ENCODE data around the gene ERBB4.

ERBB4 gene

DNA sequence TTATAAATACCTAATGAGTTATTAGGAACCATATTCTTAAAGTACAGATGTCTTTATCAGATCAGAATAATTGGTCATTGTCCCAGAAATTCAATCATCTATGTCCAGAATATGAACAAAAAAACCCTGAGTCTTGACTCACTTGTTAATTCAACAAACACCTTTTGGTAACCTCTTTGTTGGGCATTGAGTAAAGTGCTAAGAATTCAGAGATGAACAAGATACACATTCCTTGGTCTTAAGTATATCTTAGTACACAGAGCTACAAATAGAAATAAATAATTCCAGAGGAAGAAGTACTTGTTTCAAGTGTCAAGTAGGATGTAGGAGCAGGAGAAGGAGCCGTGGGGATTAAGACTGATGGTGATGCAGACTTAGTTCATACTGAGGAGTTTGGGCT is 1184.1 kb downstream of the ERBB4 start:
- H3K27ac ChIP-seq = no peak overlapping the region
- DNase-seq (ENCODE audit: low spot score) = no peak
- TF ChIP-seq, protein P1, sequence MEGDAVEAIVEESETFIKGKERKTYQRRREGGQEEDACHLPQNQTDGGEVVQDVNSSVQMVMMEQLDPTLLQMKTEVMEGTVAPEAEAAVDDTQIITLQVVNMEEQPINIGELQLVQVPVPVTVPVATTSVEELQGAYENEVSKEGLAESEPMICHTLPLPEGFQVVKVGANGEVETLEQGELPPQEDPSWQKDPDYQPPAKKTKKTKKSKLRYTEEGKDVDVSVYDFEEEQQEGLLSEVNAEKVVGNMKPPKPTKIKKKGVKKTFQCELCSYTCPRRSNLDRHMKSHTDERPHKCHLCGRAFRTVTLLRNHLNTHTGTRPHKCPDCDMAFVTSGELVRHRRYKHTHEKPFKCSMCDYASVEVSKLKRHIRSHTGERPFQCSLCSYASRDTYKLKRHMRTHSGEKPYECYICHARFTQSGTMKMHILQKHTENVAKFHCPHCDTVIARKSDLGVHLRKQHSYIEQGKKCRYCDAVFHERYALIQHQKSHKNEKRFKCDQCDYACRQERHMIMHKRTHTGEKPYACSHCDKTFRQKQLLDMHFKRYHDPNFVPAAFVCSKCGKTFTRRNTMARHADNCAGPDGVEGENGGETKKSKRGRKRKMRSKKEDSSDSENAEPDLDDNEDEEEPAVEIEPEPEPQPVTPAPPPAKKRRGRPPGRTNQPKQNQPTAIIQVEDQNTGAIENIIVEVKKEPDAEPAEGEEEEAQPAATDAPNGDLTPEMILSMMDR (IDR thresholded peaks at IDR 0.05) = no peak

DNA sequence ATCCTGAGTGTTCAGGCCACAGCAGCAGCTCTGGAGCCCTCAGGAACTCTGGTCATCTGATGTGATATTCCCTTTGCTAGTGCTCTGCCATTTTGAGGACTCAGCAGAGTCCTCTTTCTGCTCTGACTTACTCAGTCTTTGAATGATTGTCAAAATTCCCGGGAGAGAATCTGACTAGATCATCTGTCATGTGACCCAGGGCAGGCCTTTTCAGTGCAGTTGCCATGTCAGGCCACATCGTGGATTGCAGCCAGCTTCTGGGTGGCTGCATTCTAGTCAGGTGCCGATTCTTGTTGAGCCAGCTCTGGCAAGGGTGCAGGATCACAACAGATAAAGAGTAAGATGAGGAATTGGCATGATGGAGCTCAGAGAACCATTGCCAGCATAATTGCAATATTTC is 1186.6 kb downstream of the ERBB4 start:
- Histone ChIP-seq H3K4me3 (no peak overlapping the region), H3K27ac (no peak overlapping the region)
- TF ChIP-seq, protein P1 (IDR thresholded peaks at IDR 0.05) = no peak
- DNase-seq (ENCODE audit: low spot score) = no peak

More for the DNA sequence above, 1184.1 kb downstream of the ERBB4 start:
- H3K4me3 ChIP-seq = no peak overlapping the region

DNA sequence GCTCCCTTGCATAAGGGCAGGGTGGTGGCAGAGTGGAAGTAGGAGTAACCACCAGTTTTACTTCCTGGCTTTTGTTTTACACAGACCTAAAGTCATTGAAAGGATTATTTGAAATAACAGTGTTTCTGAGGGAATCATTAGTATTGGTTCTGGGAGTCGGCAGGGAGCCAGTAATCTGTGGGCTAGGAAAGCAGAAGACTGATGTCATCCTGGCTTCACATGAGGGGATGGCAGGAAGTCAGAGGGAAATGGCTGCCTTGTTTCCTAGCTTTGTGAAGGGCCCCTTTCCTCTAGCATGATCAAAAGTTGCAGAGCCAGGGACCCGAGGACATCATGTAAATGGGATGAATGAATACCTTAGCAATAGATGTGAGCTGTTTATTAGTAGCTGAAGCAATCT is 1189.6 kb downstream of the ERBB4 start:
- TF ChIP-seq, protein P1 (IDR thresholded peaks at IDR 0.05) = no peak
- DNase-seq (ENCODE audit: low spot score) = no peak
- H3K4me3 ChIP-seq = no peak overlapping the region
- no peak overlapping the region for H3K27ac ChIP-seq

DNA sequence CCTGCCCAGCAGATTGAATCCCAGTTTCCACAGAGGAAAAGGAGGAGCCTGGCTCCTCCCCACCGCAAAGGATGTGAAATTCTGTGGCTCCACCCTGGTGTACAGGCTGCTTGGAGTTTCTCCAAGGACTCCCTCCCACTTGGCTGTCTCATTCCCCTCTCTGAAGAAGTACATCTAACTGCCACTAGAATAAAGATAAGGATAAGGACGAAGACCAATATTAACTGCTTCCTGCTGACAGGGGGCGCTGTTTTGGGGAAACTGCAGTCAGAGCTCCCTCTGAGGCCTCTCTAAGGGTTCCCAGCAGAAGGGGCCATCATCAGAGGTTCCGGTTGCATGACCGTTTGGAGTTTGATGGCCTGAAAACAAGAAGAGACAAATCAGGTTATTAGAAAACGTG is 1191.3 kb downstream of the ERBB4 start:
- Histone ChIP-seq H3K27ac (no peak overlapping the region), H3K4me3 (no peak overlapping the region)
- TF ChIP-seq, protein P1 (IDR thresholded peaks at IDR 0.05) = no peak
- DNase-seq (ENCODE audit: low spot score) = no peak

DNA sequence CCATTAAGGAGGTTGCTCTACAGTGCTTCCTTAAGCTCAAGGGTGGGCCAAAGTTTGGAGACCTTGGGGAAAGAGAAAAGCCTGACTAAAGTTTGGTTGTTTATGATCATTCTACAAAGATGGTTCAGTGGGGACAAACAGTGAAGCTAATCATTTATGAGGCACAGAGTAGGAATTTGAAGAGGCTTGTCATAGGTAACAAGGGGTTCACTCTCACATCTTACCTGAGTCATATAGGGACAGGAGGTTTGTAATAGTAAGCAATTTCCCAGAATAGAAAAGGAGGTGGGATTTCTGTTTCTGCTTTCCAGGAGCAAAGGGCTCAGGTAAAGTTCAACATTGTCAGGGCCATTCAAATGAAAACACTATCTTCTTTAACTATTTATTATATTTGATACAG is 1194.3 kb downstream of the ERBB4 start:
- no peak overlapping the region for H3K4me3 ChIP-seq
- TF ChIP-seq, protein P1 (IDR thresholded peaks at IDR 0.05) = no peak
- DNase-seq (ENCODE audit: low spot score) = no peak
- no peak overlapping the region for H3K27ac ChIP-seq

DNA sequence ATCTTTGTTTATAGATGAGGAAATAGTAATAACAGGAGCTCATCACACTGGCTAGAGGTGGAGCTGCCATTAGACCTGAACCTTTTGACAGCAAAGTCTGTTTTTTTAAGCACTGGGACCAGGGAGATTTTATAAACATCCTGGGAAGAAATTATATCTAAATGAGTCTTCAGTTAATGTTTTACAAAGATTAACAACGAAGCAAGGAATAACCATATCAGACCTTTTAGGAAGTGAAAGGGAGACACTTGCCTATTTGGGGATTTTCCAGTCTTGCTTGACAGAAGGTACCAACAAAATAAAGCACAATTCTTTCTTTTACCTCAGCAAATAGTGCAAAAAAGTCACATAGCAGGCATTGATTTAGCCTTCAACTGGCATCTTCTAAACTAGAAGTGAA is 1205.2 kb downstream of the ERBB4 start:
- H3K27ac ChIP-seq = no peak overlapping the region
- TF ChIP-seq, protein P1 (IDR thresholded peaks at IDR 0.05) = no peak
- no peak for DNase-seq (ENCODE audit: low spot score)
- no peak overlapping the region for H3K4me3 ChIP-seq

DNA sequence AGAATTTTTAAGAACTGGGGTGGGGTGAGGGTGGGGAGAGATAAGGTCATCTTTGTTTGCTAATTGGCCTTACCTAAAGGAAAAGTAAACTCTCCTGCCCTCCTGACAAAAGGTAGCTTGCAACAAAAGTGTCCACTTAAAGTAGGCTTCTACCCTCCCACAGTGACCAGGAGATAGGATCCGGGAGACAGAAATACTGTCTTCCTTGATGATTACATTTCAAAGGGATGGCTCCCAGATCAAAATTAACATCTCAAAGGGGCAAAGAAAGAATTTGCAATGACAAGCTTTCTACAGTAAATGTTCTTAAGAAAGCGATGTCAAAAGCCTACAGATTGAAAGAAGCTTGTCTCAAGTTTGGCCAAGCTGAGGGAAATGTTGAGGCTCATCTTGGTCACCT is 1206.9 kb downstream of the ERBB4 start:
- H3K4me3 ChIP-seq = no peak overlapping the region
- DNase-seq (ENCODE audit: low spot score) = no peak
- TF ChIP-seq, protein P1 (IDR thresholded peaks at IDR 0.05) = no peak
- H3K27ac ChIP-seq = no peak overlapping the region
